GM19467 (cell line): ENCODE measurements around the gene CKS2.

Experiments
- ATAC-seq: cut with Tn5 transposase; IDR thresholded peaks from one replicate; pipeline ENCODE4 v1.9.1; 2021; ENCODE audit warnings: mild to moderate bottlenecking, moderate library complexity; ENCODE audit not compliant: unreplicated experiment

Gene CKS2

GRCh38 chr9:89363921-89364665, 53.1 kb downstream of the CKS2 start:
- ATAC-seq = no peak

GRCh38 chr9:89364666-89365531, 53.9 kb downstream of the CKS2 start:
- no peak for ATAC-seq

DNA sequence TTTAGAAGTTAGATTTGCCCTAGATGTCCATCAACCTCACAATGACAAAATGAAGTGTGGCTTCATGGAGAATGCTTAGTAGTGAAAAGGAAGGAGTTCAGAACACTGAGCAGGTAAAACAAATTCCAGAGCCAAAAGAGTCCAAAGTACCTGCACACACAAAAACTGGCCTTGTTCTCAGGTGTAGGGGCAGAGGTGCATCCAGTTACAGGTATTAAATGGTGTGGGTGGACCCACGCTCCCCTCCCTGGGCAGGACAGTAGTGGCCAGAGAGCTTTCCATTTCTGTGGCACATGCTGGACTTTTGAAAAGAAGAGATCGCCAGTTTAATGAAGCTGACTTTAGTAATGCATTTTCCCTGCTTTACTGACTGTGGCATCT, 54.5 kb downstream of the CKS2 start:
- no peak for ATAC-seq
